Hepatocyte (in vitro differentiated cells): ENCODE results near the gene FERMT3. TPM values are rescaled to one million over a fixed set of nuclear protein-coding genes. Genes with fewer than 3 reads are reported as not detected.

Experiments used
- DNase-seq: peaks from one replicate; pipeline ENCODE4 v3.0.0-alpha.2; 2016; ENCODE audit warnings: low spot score
- H2AFZ ChIP-seq: fragments of 200-600 bp; sonication (generic); 2 replicates; pipeline ENCODE4 v1.6.0; 2016; ENCODE audit warnings: antibody characterized with exemption, mild to moderate bottlenecking
- H3K27ac ChIP-seq: fragments of 200-600 bp; sonication (generic); 2 replicates; pipeline ENCODE4 v1.5.1; 2016; ENCODE audit warnings: mild to moderate bottlenecking
- H3K27me3 ChIP-seq: fragments of 200-600 bp; sonication (generic); 2 replicates; pipeline ENCODE4 v1.6.1; 2016
- H3K36me3 ChIP-seq: fragments of 200-600 bp; sonication (generic); replicated peaks from 2 replicates; pipeline ENCODE4 v1.5.1; 2016; ENCODE audit warnings: low read depth; ENCODE audit not compliant: insufficient read depth
- H3K4me1 ChIP-seq: fragments of 200-600 bp; sonication (generic); 2 replicates; pipeline ENCODE4 v1.5.1; 2016; ENCODE audit warnings: mild to moderate bottlenecking, moderate library complexity; ENCODE audit not compliant: insufficient read depth
- H3K4me2 ChIP-seq: fragments of 200-600 bp; sonication (generic); 2 replicates; pipeline ENCODE4 v1.6.0; 2016
- H3K4me3 ChIP-seq: fragments of 200-600 bp; sonication (generic); 2 replicates; pipeline ENCODE4 v1.5.1; 2016; ENCODE audit warnings: mild to moderate bottlenecking
- H3K79me2 ChIP-seq: fragments of 200-600 bp; sonication (generic); 2 replicates; pipeline ENCODE4 v1.6.0; 2017; ENCODE audit warnings: mild to moderate bottlenecking
- H3K9me2 ChIP-seq: fragments of 200-600 bp; sonication (generic); replicated peaks from 2 replicates; pipeline ENCODE4 v1.6.0; 2017; ENCODE audit warnings: mild to moderate bottlenecking; ENCODE audit not compliant: insufficient read depth
- H3K9me3 ChIP-seq: fragments of 200-600 bp; sonication (generic); 2 replicates; pipeline ENCODE4 v1.5.1; 2016; ENCODE audit warnings: low read depth, mild to moderate bottlenecking
- H4K20me1 ChIP-seq: fragments of 200-600 bp; sonication (generic); 2 replicates; pipeline ENCODE4 v1.6.0; 2016; ENCODE audit warnings: mild to moderate bottlenecking; ENCODE audit not compliant: insufficient read depth, poor library complexity, severe bottlenecking
- EZH2 ChIP-seq: fragments of 200-600 bp; sonication (generic); IDR thresholded peaks from 2 replicates; pipeline ENCODE4 v1.6.1; 2016; ENCODE audit warnings: antibody characterized with exemption, mild to moderate bottlenecking, borderline replicate concordance
- EZH2phosphoT487 ChIP-seq: fragments of 200-600 bp; sonication (generic); IDR thresholded peaks from one replicate; pipeline ENCODE4 v1.6.1; 2018; ENCODE audit warnings: antibody characterized with exemption, mild to moderate bottlenecking, low read depth, moderate library complexity; ENCODE audit not compliant: unreplicated experiment, severe bottlenecking
- WGBS: methylation state at CpG from one replicate; pipeline ENCODE4 v1.1.6; 2016; ENCODE audit warnings: low lambda C conversion rate; ENCODE audit errors: missing lambda C conversion rate; 5-methylcytosine and 5-hydroxymethylcytosine counted together
- polyA plus RNA-seq: library from polyadenylated mRNA; unstranded; fragments of >200 nt; fragmentation: Nextera tagmentation; extraction: Ambion mirVana; gene quantifications from 2 replicates; pipeline ENCODE4 v1.2.1, GENCODE V29; 2016
- total RNA-seq: library from RNA; depleted of rRNA; stranded (reverse); fragments of >200 nt; gene quantifications from 2 replicates; pipeline ENCODE4 v1.2.3, GENCODE V29; 2014
- TF ChIP-seq, protein P1 (sequence below): fragments of 200-600 bp; sonication (generic); IDR thresholded peaks from 2 replicates; pipeline ENCODE4 v1.5.1; 2016; ENCODE audit warnings: antibody characterized with exemption, mild to moderate bottlenecking; ENCODE audit not compliant: poor library complexity

Gene FERMT3
- total and polyA plus RNA-seq, 2 experiments from 2014 or later = 1.6 TPM; not detected in 1

GRCh38 chr11:64246871-64247728 is 40.6 kb downstream of the FERMT3 start, which contains the start of gene PPP1R14B:
Gene PPP1R14B, minus strand, starts transcription at chr11:64246943. Its CDS starts 270 bp downstream, at chr11:64246673.
- WGBS = under 1% methylated on average over 66 of the region's 74 CpGs
- Histone ChIP-seq H3K9me2 (no peaks in the 10 kb centered on the region), H3K4me1 (peaks cover 22% of the 10 kb centered on the region), H2AFZ (peak within 1 kb of the TSS; percentile 97), H4K20me1 (no peaks in the 10 kb centered on the region), H3K27me3 (no peaks in the 10 kb centered on the region), H3K36me3 (no peaks in the 10 kb centered on the region), H3K4me2 (peak within 1 kb of the TSS; percentile 100), H3K27ac (peak within 1 kb of the TSS; percentile 98), H3K79me2 (peaks cover 33% of the 10 kb centered on the region), H3K4me3 (peak within 1 kb of the TSS; percentile 99), H3K9me3 (no peaks in the 10 kb centered on the region)
- peak; percentile 93 for DNase-seq
- no peak for TF ChIP-seq EZH2phosphoT487
- TF ChIP-seq, protein P1, sequence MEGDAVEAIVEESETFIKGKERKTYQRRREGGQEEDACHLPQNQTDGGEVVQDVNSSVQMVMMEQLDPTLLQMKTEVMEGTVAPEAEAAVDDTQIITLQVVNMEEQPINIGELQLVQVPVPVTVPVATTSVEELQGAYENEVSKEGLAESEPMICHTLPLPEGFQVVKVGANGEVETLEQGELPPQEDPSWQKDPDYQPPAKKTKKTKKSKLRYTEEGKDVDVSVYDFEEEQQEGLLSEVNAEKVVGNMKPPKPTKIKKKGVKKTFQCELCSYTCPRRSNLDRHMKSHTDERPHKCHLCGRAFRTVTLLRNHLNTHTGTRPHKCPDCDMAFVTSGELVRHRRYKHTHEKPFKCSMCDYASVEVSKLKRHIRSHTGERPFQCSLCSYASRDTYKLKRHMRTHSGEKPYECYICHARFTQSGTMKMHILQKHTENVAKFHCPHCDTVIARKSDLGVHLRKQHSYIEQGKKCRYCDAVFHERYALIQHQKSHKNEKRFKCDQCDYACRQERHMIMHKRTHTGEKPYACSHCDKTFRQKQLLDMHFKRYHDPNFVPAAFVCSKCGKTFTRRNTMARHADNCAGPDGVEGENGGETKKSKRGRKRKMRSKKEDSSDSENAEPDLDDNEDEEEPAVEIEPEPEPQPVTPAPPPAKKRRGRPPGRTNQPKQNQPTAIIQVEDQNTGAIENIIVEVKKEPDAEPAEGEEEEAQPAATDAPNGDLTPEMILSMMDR = peak; percentile 19

DNA sequence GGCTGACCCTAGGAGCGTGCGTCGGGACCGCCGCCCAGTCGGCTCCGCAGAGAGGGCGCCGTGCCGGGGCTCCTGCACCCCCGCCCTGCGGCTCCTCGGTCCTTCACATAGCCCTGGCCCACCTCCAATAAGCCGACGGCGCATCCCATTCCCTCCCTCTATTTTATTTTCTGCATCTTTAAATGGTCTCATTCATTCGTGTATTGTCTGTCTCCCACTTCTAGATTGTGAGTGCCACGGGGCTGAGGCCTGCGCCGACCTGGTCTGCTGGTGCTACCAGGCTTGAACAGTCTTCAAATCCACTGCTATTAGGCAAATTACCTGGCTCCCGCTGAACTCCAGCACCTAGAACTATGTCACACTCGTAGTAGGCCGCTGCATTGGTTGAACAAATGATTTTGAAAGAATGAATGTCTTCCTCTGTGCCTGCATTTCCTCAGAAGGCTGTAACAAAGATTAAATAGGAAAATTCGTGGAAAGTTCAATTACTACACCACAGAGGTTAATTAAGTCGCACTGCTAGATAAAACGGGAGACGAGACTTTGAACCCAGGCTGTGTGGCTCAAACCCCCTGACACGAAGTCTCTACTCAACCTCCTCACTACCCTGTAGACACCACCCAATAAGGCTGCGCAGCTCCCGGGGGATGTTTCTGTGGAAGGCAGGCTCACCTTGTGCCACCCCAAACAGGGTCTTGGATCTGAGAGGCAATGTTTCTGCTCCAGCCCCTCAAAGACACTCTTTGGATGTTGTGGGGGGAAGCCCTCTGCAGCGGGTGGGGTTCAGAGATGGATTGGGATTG is 41.4 kb downstream of the FERMT3 start:
- Histone ChIP-seq H3K4me1 (peaks cover 21% of the 10 kb centered on the region), H3K4me3 (peak overlapping the region; percentile 99), H2AFZ (peak overlapping the region; percentile 97), H3K9me3 (no peaks in the 10 kb centered on the region), H3K4me2 (peak overlapping the region; percentile 100), H4K20me1 (peaks cover 4% of the 10 kb centered on the region), H3K79me2 (peaks cover 32% of the 10 kb centered on the region), H3K27me3 (no peaks in the 10 kb centered on the region), H3K36me3 (no peaks in the 10 kb centered on the region), H3K27ac (no peak overlapping the region), H3K9me2 (no peaks in the 10 kb centered on the region)
- DNase-seq = no peak
- WGBS = 40% methylated on average over 31 of the region's 31 CpGs
- TF ChIP-seq EZH2 = no peak

GRCh38 chr11:64248578-64248977 is 42.1 kb downstream of the FERMT3 start:
- Histone ChIP-seq H3K79me2 (peaks cover 32% of the 10 kb centered on the region), H3K4me2 (no peak overlapping the region), H3K27ac (no peak overlapping the region), H3K9me3 (no peaks in the 10 kb centered on the region), H2AFZ (no peak overlapping the region), H3K36me3 (no peaks in the 10 kb centered on the region), H3K9me2 (no peaks in the 10 kb centered on the region), H3K4me3 (no peak overlapping the region), H4K20me1 (peaks cover 5% of the 10 kb centered on the region), H3K4me1 (peaks cover 21% of the 10 kb centered on the region), H3K27me3 (no peaks in the 10 kb centered on the region)
- WGBS = 76% methylated on average over 5 of the region's 7 CpGs
- TF ChIP-seq EZH2 = no peak
- TF ChIP-seq, protein P1 = no peak
- no peak for TF ChIP-seq EZH2phosphoT487
- no peak for DNase-seq
